K562 treated with DMSO at 1 percent for 24 hours (cell line): ENCODE measurements around the gene ZNF573. TPM values are rescaled to one million over a fixed set of nuclear protein-coding genes. Genes with fewer than 3 reads are reported as not detected.

Source experiments
- total RNA-seq: library from RNA; unstranded; fragments of 300-600 nt; gene quantifications from 2 replicates; pipeline ENCODE4 v1.2.3, GENCODE V29; 2022; ENCODE audit warnings: low read depth; ENCODE audit not compliant: insufficient read depth

The ZNF573 gene
- 0.37 TPM in 1 of 2 replicates, not detected in the other for total RNA-seq

GRCh38 chr19:37779127-37780005 lies at the start of gene ZNF573:
Gene ZNF573 (minus strand): TSS chr19:37779586. CDS start chr19:37773729, 5,857 bp downstream.

GRCh38 chr19:37719111-37719926 lies 60.1 kb downstream of the ZNF573 start, which contains the start of gene ZNF607:
Gene ZNF607 (minus strand): TSS chr19:37719761. CDS start chr19:37711618, 8,143 bp downstream.

Other genes with a start within 250 kb of the ZNF573 start
- 0.90 and 0.98 TPM in 2 replicates for gene ZNF571, start 184.8 kb downstream of the ZNF573 start, total RNA-seq
- gene ZNF540, start 184.7 kb downstream of the ZNF573 start, total RNA-seq, result 0.20 and 0.36 TPM in 2 replicates
- gene ZFP30, start 124.1 kb downstream of the ZNF573 start, total RNA-seq, result 1.9 and 5.6 TPM in 2 replicates
- 2.4 and 5.2 TPM in 2 replicates for gene ZNF607, start 59.8 kb downstream of the ZNF573 start, total RNA-seq
- 0.02 TPM in 1 of 2 replicates, not detected in the other for gene WDR87, start 127.0 kb upstream of the ZNF573 start, total RNA-seq
- gene SIPA1L3, start 127.6 kb upstream of the ZNF573 start, total RNA-seq, result 7.2 and 13.0 TPM in 2 replicates